ENCODE measurements around the gene BCAP31.
A peak's percentile ranks its signal among the peaks of the same experiment; 100 is the strongest.
"Not testable (repeated sequence)": the region's sequence is repeated elsewhere in the genome, so short reads cannot be mapped to it uniquely, and the experiment has no call there.

Gene BCAP31

GRCh38 chrX:153693216-153694086 is 30.7 kb downstream of the BCAP31 start:
- DNase-seq: no peak

GRCh38 chrX:153692611-153693156 is 31.5 kb downstream of the BCAP31 start:
- DNase-seq: no peak

- DNase-seq: no peak
Observed at GRCh38 chrX:153692003-153692402, 32.2 kb downstream of the BCAP31 start.

DNA sequence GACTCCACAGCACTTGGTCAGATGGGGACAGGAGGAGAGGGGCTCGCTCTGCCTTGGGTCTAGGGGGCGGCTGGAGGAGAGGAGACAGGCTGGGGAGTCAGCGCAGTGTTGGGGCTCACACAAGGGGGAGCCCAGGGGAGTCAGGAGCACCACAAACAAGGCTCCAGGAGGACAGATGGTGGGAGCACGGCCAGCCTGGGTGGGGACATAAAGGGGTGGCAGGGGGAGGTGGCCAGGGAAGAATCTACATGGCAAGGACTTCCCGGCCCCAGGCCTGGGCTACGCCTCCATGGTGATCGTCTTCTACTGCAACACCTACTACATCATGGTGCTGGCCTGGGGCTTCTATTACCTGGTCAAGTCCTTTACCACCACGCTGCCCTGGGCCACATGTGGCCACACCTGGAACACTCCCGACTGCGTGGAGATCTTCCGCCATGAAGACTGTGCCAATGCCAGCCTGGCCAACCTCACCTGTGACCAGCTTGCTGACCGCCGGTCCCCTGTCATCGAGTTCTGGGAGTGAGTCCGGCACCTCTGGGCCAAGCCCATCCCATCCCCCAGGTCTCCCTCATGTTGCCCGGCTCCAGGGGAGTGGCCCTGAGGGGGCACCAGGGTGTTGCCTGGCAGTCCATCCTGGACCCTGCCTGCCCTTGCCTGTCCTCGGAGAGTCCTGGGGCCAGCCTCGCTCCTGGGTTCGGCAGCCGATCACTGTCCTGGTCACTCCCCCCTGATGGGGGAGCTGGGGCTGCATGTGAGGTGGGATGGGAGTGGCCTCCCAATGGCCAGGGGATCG is 33.0 kb downstream of the BCAP31 start:
- not testable (repeated sequence) for DNase-seq

DNA sequence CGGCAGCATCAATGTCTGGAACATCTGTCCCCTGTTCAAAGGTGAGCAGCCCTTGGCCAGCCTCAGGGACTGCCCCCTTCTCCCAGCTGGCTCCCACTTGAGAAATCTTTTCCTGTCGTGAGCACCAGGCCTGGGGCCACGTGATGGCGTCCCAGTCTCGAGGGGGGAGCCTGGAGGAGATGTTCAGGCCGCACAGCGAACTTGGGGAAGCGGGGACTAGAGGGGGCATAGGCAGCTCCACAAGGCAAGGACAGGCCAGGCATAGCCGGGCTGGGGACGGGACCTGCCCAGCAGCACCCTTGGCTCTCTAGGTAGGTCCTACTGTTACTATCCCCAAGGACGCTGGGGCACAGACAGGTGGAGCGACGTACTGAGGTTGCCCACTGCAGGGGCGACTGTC is 33.7 kb downstream of the BCAP31 start:
- DNase-seq: no peak

DNA sequence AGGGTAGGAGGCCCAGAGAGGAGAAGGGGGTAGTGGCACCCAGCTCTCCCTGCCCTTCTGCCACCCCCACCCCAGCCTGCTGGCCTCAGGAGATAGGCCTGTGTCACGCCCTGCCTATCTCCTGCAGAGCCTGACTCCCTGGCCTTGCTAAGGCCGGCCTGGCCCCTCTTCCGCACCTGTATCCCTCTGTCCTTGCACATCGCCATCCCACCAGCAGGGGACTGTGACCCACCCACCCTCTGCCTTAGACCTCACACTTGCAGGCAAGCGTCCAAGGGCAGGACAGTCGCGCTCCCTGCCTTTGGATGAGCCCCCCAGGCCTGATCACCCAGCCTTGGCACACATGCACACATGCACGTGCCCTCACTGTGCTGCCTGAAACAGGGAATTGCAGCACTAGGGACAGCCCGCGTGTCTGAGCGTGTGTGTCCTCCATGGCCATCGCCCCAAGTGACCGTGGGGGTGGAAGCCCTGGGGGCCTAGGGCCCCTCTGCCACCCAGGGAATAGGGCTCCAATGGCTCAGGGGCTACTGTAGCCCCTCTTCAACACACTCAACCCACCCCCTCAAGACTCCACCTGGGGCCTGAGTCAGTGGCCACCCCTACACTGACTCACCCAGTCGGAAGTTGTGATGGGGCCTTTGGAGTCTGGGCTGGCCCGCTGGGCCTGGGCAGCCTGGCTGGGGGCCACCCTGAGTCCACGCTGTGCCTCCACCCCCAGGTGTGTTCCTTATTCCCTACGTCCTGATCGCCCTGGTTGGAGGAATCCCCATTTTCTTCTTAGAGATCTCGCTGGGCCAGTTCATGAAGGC is 34.3 kb downstream of the BCAP31 start:
- no peak for DNase-seq

DNA sequence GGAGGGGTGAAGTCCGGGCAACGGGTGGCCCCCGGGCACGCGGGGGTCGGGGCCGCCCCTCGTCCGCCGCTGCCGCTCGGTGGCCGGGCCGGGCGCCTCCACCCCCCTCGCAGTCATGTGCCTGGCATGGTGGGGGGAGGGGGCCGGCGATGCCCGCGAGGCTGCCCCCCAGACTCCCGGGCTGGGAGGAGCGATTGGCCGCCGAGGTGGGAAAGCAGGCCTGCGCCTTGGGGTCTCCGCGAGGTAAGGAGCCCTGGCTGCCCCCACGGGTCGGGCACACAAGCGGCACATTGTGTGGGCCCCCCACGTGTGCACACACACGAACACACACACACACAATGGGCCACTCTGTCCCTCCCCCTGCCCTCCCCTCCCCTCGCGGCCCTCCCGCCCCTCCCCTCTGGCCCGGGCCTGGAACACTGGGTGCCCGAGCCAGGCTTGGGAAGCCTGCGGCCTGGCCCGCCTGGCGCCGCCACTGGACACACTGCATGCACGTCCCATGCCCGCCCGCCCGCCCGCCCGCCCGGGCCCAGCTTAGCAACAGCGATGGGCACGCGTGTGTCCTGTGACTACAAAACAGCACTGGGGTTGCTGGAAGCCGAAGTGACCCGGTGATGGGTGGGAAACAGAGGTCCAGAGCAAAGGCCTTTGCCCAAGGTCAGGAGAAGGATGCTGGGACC is 35.1 kb downstream of the BCAP31 start:
- peak; percentile 54 for DNase-seq

GRCh38 chrX:153688506-153688905 is 35.7 kb downstream of the BCAP31 start:
- no peak for DNase-seq

DNA sequence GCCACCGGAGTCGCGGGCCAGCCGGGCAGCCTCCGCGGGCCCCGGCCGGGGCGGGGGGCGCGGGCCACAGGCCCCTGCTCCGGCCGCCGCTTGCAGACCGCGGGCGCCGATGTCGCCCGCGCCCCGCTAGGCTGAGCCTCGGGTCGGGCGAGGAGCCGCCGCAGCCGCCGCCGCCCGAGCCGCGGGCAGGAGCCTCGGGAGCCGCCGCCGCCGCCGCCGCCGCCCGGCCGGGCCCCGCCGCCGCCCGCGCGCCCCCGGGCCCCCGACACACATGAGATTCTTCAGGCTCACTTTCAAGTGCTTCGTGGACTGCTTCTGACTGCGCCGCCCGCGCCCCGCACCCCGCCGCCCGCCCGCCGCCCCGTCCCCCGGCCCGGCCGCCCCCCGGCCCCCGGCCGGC is 36.1 kb downstream of the BCAP31 start:
- no peak for DNase-seq

GRCh38 chrX:153687121-153688039 is 36.8 kb downstream of the BCAP31 start, which contains the start of gene SLC6A8:
TSS of gene SLC6A8 (plus strand) at chrX:153687926. CDS start at chrX:153688575, 649 bp downstream.
- DNase-seq: peak; percentile 86

GRCh38 chrX:153686711-153687110 is 37.5 kb downstream of the BCAP31 start:
- DNase-seq: no peak

DNA sequence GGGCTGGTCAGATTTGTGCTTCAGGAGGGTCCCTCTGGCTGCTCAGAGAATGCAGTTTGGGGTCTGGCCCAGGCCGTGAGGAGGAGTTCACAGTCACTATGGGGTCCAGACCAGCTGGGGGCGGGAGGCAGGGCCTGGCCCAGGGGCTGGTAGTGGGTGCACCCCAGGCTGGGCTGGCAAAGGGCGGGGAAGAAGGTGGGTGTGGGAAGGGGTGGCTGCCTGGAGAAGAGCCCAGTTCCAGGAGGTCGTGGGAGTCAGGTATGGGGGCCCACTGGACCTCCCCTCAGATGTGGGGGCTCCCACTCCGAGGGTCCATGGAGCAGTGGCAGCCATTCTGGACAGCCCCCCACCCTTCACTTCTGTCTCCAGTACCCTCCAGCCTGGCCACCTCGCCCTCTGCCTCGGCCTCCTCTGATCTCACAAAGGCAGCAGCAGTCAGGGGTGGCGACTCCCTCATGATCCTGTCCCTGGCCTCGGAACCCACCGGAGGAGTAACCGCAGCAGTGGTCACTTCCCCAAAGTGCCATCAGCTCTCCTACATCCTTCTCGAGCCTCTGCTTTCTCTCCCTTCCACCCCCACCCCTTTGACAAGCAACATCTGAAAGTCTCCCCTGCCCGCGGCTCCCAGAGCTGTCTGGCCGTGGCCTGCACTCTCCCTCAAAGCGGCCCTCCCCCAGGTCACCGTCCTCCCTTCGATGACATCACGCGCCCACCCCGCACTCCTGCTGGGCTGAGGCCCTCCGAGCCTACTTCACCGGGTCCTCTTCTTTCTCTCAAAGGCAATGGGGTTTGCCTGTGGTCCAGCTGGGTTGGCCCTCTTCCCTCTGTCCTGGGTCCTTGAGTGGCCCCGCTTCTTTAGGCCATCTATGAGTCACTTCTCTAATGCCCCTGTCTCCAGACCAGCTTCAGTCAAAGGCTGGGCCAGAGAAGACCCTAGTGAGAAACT is 38.2 kb downstream of the BCAP31 start:
- DNase-seq: peak; percentile 19

DNA sequence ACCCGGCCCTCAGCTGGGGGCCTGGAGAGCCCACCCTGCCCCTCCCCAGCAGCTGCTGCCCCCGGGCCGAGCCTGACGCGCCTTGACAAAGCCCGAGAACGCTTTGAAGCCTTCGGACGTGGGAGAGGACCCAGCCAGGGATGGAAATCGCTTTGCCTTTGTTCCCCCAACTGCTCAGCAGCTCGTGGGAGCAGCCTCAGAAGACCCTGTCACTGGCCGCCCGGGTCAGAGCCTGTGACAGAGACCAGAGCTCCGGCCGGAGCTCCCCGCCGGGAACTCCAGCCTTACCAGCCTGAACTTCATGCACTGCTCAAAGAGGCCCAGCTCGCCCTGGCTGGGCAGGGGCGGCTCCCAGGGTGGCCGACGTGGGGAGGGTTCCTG is 39.0 kb downstream of the BCAP31 start:
- peak; percentile 16 for DNase-seq

DNA sequence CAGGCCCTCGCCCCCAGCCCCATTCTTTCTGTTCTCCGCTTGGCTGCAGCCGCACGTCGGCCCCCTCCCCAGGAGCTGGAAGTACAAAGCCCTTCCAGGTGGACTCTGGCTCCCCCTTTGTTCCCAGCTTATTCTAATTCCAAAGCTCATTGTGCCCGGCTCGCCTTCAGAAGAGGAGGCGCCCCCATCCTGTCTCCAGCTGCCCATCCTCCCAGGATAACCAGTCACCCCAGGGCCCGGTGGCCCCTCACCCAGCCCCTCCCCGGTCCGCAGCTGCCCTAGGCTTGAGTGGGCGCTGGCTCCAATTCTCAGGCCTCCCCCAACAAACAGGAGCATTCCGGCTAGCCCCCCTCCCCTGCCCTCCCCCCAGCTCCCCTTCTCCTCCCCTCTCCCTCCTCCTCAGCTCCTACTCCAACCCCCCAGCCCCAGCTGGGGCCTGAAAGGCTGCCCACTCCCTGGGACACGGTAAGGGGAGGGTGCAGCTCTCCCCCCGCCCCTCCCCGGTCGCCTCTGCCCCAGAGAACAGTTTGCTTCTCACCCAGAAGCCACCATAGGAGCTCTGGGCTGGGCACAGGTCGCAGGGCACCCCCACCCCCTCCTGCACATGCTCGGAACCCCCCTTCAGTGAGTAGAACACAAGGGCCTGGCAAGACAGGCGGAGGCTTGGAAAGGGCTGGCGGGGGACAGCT is 39.6 kb downstream of the BCAP31 start:
- no peak for DNase-seq

- DNase-seq: not testable (repeated sequence)
Observed at GRCh38 chrX:153683486-153683885, 40.7 kb downstream of the BCAP31 start.

GRCh38 chrX:153681175-153681574 is 43.0 kb downstream of the BCAP31 start:
- DNase-seq: no peak

DNA sequence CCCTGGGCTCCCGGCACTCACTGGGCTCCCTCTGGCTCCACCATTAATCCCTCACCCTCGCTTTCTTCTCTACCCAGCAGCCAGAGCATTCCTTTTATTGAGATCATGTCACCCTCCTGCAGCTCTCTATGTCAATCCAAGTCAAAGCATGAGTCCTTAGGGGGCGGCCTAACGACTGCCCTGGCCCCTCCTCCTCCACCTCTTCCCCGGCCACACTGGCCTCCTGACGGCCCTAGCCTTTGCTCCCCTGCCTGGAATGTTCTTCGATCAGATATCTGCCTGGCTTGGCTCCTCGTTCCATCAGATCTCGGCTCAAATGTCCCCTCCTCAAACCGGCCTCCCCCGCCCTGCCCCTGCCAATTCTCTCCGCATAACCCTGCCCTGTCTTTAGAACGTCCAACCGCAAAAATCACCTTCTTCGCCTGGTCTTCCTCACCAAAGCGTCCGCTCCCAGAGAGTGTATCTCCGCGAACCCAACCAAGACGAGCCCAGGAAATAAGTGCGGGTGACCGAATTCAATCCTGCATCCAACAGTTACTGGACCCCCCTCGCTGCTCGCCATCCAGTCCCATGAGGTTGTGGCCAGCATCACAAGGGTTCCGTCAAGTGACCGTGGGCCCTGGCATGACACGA is 49.9 kb downstream of the BCAP31 start:
- DNase-seq: no peak

DNA sequence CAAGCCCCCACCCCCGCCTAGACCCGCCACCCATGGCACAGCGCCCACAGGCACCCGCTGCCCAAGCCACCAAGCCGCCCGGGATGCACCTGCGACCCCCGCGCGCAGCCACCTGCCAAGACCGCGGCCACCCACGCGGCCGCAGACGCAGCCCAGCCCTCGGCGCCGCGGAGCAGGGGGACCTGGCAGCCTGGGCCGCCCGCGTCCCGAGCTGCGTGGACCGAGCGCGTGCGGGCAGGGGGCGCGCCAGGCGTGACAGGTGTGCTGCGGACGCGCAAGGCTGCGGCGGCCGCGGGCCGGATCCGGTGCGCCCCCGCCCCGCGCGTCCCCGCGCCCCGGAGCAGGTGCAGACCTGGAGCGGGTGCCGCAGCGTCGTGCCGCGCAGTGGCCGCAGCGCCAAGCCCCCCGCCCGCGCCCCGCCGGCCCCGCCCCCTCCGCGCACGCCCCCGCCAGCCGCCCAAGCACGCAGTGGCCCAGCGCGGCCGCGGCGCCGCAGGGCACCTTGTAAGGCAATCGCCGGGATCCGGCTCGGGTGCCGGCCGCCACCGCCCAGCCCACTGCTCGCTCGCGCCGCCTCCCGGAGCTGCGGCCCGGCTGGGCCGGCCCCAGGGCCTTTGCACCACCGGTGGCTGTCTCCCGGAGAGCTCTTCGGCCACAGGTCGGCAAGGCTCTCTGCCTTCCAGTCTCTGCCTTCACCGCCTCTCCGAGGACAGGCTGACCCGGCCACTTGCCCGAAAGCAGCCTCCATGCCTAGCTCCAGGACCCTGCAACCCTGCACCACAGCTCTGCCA is 50.6 kb downstream of the BCAP31 start, which contains the start of gene PNCK:
TSS of gene PNCK (minus strand) at position 386 of the 791 bp plus-strand sequence. CDS start 737 bp downstream, outside the sequence.
- DNase-seq: no peak

Measured in femur (tissue), 1 donor.